SK-N-SH (cell line): Measurements from ENCODE around the gene ARMH4. TPM values are rescaled to one million over a fixed set of nuclear protein-coding genes. Genes with fewer than 3 reads are reported as not detected.

Source experiments
- CTCF ChIA-PET: fragments of 300-600, 350-600 bp; formaldehyde crosslinking; extraction: SDS; loops from one replicate; lab custom pipeline; 2021; lab: Yijun Ruan, JAX
- POLR2A ChIA-PET: fragments of 350-600 bp; sonication (Branson Sonifier 250); formaldehyde crosslinking; extraction: SDS; loops from one replicate; lab custom pipeline; 2020; ENCODE audit warnings: antibody characterized with exemption, inconsistent platforms; lab: Yijun Ruan, JAX
- DNase-seq: peaks from one replicate; pipeline ENCODE4 v3.0.0; 2012
- H2AFZ ChIP-seq: fragments of 200-600 bp; sonication (generic); 2 replicates; pipeline ENCODE4 v1.8.1; 2016; ENCODE audit warnings: antibody characterized with exemption, mild to moderate bottlenecking, low read depth
- H3F3A ChIP-seq: fragments of 200-600 bp; sonication (generic); replicated peaks from 2 replicates; pipeline ENCODE3; 2016; ENCODE audit warnings: antibody characterized with exemption, mild to moderate bottlenecking; ENCODE audit not compliant: insufficient read depth
- H3K27ac ChIP-seq, 2 experiments: fragments of 200-500 bp in 1 of 2; fragments of 200-600 bp in 1 of 2; sonication (Bioruptor generic) in 1 of 2; sonication (generic), shearing (Covaris generic) in 1 of 2; 2 replicates each; pipeline versions ENCODE4 v1.5.1 to v1.6.1; 2014 to 2016; ENCODE audit warnings: low read depth in 2 of 2, inconsistent platforms in 1 of 2, low read length in 1 of 2, mild to moderate bottlenecking in 1 of 2, mixed read lengths in 1 of 2
- H3K27me3 ChIP-seq: fragments of 200-600 bp; sonication (generic), shearing (Covaris generic); 2 replicates; pipeline ENCODE4 v1.6.1; 2016; ENCODE audit warnings: mixed run types; ENCODE audit not compliant: insufficient read depth
- H3K36me3 ChIP-seq, 2 experiments: fragments of 200-500 bp in 1 of 2; fragments of 200-600 bp in 1 of 2; sonication (Bioruptor generic) in 1 of 2; sonication (generic) in 1 of 2; replicated peaks in 1 of 2; 2 replicates each; pipeline versions ENCODE3 to v1.5.1; 2014 to 2016; ENCODE audit warnings: low read length in 1 of 2, mild to moderate bottlenecking in 1 of 2; ENCODE audit not compliant: insufficient read depth in 2 of 2, control insufficient read depth in 1 of 2
- H3K4me1 ChIP-seq, 2 experiments: fragments of 200-500 bp in 1 of 2; fragments of 200-600 bp in 1 of 2; sonication (Bioruptor generic) in 1 of 2; sonication (generic), shearing (Covaris generic) in 1 of 2; 2 replicates each; pipeline versions ENCODE4 v1.5.1 to v1.6.1; 2014 to 2016; ENCODE audit warnings: low read depth in 1 of 2, low read length in 1 of 2, mixed run types in 1 of 2; ENCODE audit not compliant: insufficient read depth in 2 of 2, control insufficient read depth in 1 of 2
- H3K4me2 ChIP-seq: fragments of 200-600 bp; sonication (generic), shearing (Covaris generic); 2 replicates; pipeline ENCODE4 v1.6.1; 2017; ENCODE audit warnings: mixed run types
- H3K4me3 ChIP-seq, 2 experiments: fragments of 200-500 bp in 1 of 2; fragments of 200-600 bp in 1 of 2; sonication (Bioruptor generic) in 1 of 2; sonication (generic), shearing (Covaris generic) in 1 of 2; 2 replicates each; pipeline versions ENCODE4 v1.5.1 to v1.8.1; 2014 to 2016; ENCODE audit warnings: low read depth in 2 of 2, inconsistent platforms in 1 of 2, low read length in 1 of 2, mild to moderate bottlenecking in 1 of 2, mixed read lengths in 1 of 2, moderate library complexity in 1 of 2
- H3K79me2 ChIP-seq: fragments of 200-600 bp; sonication (generic); 2 replicates; pipeline ENCODE4 v1.8.1; 2017; ENCODE audit warnings: mild to moderate bottlenecking; ENCODE audit not compliant: insufficient read depth
- H3K9ac ChIP-seq: fragments of 200-600 bp; sonication (generic); 2 replicates; pipeline ENCODE4 v1.6.1; 2017; ENCODE audit warnings: mixed run types
- H3K9me2 ChIP-seq: fragments of 200-600 bp; sonication (generic); 2 replicates; pipeline ENCODE4 v1.6.1; 2017; ENCODE audit warnings: mixed run types
- H3K9me3 ChIP-seq: fragments of 200-600 bp; sonication (generic); 2 replicates; pipeline ENCODE4 v1.6.1; 2017; ENCODE audit warnings: mixed run types, mild to moderate bottlenecking, moderate library complexity
- H4K20me1 ChIP-seq: fragments of 200-600 bp; sonication (generic); 2 replicates; pipeline ENCODE4 v1.6.1; 2017; ENCODE audit warnings: mild to moderate bottlenecking, mixed run types; ENCODE audit not compliant: insufficient read depth
- ELF1 ChIP-seq: IDR thresholded peaks from 2 replicates; pipeline ENCODE4 v1.4.0; 2012
- EP300 ChIP-seq, 2 experiments: IDR thresholded peaks; 2 replicates each; pipeline versions ENCODE4 v1.4.0 to v1.6.1; 2012; ENCODE audit warnings: borderline replicate concordance in 1 of 2, low read depth in 1 of 2, low read length in 1 of 2
- EZH2phosphoT487 ChIP-seq: fragments of 200-600 bp; sonication (generic); IDR thresholded peaks from 2 replicates; pipeline ENCODE4 v1.6.1; 2017; ENCODE audit warnings: low read depth, mixed run types, mild to moderate bottlenecking, antibody characterized with exemption, moderate library complexity, borderline replicate concordance
- FOSL2 ChIP-seq: IDR thresholded peaks from 2 replicates; pipeline ENCODE4 v1.4.0; 2012; ENCODE audit warnings: low read depth, mild to moderate bottlenecking, moderate library complexity, borderline replicate concordance
- FOXM1 ChIP-seq: IDR thresholded peaks from 2 replicates; pipeline ENCODE4 v1.4.0; 2012; ENCODE audit warnings: low read depth, mild to moderate bottlenecking
- GABPA ChIP-seq: IDR thresholded peaks from 2 replicates; pipeline ENCODE4 v1.4.0; 2012; ENCODE audit warnings: low read depth, mild to moderate bottlenecking
- JUND ChIP-seq: IDR thresholded peaks from 2 replicates; pipeline ENCODE4 v1.4.0; 2012
- NRF1 ChIP-seq: IDR thresholded peaks from 2 replicates; pipeline ENCODE4 v1.6.1; 2012; ENCODE audit warnings: low read depth, mild to moderate bottlenecking, low read length
- POLR2AphosphoS5 ChIP-seq: IDR thresholded peaks from 2 replicates; pipeline ENCODE4 v1.6.1; 2012; ENCODE audit warnings: low read depth, low read length
- RFX5 ChIP-seq: IDR thresholded peaks from 2 replicates; pipeline ENCODE4 v1.6.1; 2012; ENCODE audit warnings: mild to moderate bottlenecking, improper control_type of control experiment, low read length
- SMC3 ChIP-seq: IDR thresholded peaks from 2 replicates; pipeline ENCODE4 v1.6.1; 2012; ENCODE audit warnings: low read depth, low read length, improper control_type of control experiment
- YY1 ChIP-seq: IDR thresholded peaks from 2 replicates; pipeline ENCODE4 v1.4.0; 2012; ENCODE audit warnings: low read depth, mild to moderate bottlenecking
- WGBS: methylation state at CpG from one replicate; pipeline ENCODE4 v1.1.6; 2017; ENCODE audit warnings: low lambda C conversion rate; 5-methylcytosine and 5-hydroxymethylcytosine counted together
- polyA plus RNA-seq, 3 experiments: library from polyadenylated mRNA; depleted of rRNA; stranded (reverse); fragments of >200 nt; gene quantifications; 2 replicates each; pipeline ENCODE4 v1.2.3, GENCODE V29; 2012
- TF ChIP-seq, protein P1 (sequence below): fragments of 200-600 bp; sonication (generic); IDR thresholded peaks from 2 replicates; pipeline ENCODE4 v1.6.1; 2017; ENCODE audit warnings: antibody characterized with exemption, mild to moderate bottlenecking, moderate library complexity
- TF ChIP-seq, protein P2 (sequence below): IDR thresholded peaks from 2 replicates; pipeline ENCODE4 v1.4.0; 2012; ENCODE audit warnings: low read depth, borderline replicate concordance
- TF ChIP-seq, protein P3 (sequence below): IDR thresholded peaks from 2 replicates; pipeline ENCODE4 v1.4.0; 2012; ENCODE audit warnings: low read depth
- TF ChIP-seq, protein P4 (sequence below): IDR thresholded peaks from 2 replicates; pipeline ENCODE4; 2012

ARMH4 gene
- polyA plus RNA-seq, 1 of the 3 experiments (the other 2 are of a cell fraction): 0.39 TPM

DNA sequence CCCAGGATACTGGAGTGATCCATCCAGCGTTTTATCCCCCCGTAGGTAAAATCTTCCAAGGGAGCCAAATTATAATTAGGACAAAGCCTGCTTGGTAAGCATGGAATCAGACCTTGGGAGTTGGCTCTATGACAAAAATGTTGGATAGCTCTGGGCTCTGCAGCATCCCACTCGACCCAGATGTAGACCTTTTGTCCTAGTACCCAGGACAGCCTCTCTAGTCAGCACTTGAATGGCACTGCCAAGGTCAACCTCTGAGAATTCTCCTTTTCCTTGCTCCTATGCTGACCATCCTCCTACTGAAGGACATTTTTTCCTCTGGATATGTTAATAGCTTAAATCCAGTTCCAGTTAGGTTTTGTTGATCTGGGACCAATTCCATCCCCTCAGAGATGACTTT, 181.4 kb downstream of the ARMH4 start (continued):
- TF ChIP-seq, protein P1, sequence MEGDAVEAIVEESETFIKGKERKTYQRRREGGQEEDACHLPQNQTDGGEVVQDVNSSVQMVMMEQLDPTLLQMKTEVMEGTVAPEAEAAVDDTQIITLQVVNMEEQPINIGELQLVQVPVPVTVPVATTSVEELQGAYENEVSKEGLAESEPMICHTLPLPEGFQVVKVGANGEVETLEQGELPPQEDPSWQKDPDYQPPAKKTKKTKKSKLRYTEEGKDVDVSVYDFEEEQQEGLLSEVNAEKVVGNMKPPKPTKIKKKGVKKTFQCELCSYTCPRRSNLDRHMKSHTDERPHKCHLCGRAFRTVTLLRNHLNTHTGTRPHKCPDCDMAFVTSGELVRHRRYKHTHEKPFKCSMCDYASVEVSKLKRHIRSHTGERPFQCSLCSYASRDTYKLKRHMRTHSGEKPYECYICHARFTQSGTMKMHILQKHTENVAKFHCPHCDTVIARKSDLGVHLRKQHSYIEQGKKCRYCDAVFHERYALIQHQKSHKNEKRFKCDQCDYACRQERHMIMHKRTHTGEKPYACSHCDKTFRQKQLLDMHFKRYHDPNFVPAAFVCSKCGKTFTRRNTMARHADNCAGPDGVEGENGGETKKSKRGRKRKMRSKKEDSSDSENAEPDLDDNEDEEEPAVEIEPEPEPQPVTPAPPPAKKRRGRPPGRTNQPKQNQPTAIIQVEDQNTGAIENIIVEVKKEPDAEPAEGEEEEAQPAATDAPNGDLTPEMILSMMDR: no peak
- TF ChIP-seq GABPA (no peak), ELF1 (no peak)
- TF ChIP-seq, protein P2, sequence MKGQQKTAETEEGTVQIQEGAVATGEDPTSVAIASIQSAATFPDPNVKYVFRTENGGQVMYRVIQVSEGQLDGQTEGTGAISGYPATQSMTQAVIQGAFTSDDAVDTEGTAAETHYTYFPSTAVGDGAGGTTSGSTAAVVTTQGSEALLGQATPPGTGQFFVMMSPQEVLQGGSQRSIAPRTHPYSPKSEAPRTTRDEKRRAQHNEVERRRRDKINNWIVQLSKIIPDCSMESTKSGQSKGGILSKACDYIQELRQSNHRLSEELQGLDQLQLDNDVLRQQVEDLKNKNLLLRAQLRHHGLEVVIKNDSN: no peak

DNA sequence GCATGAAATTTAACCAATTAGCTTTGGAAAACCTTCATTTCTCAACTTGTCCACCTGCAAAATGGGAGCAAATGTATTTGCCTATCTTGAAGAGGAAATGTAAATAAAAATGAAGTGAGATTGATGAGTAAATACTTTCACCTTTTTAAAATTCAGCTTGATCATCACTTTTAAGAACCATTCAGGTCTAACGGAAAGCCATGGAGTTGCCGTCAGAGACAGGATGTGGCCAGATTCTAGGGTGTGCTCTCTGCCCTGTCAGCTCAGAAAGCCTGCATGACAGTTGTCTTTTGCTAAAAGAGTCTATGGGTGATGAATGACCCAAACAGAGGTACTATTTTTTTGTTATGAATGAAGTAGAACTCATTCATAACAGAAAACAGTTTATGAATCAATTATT, 181.8 kb downstream of the ARMH4 start:
- no peak overlapping the region for H3K4me2 ChIP-seq
- no peak for DNase-seq
- no peak overlapping the region for H3K9ac ChIP-seq
- WGBS: 2% methylated on average over 2 of the region's 2 CpGs
- no peaks in the 10 kb centered on the region for H3K9me2 ChIP-seq
- no peak overlapping the region for H2AFZ ChIP-seq
- H3F3A ChIP-seq: no peaks in the 10 kb centered on the region
- H3K9me3 ChIP-seq: no peaks in the 10 kb centered on the region
- H3K27ac ChIP-seq: no peak overlapping the region
- CTCF ChIA-PET: no interaction called here
- TF ChIP-seq, protein P3, sequence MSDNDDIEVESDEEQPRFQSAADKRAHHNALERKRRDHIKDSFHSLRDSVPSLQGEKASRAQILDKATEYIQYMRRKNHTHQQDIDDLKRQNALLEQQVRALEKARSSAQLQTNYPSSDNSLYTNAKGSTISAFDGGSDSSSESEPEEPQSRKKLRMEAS: no peak
- no peak for TF ChIP-seq EP300 (IDR thresholded peaks at IDR 0.05; ENCODE audit: borderline replicate concordance in 1 of 2, low read depth in 1 of 2, low read length in 1 of 2)
- no peak for TF ChIP-seq JUND
- no peak for TF ChIP-seq EZH2phosphoT487
- TF ChIP-seq NRF1: no peak
- no peak for TF ChIP-seq SMC3
- TF ChIP-seq, protein P4, sequence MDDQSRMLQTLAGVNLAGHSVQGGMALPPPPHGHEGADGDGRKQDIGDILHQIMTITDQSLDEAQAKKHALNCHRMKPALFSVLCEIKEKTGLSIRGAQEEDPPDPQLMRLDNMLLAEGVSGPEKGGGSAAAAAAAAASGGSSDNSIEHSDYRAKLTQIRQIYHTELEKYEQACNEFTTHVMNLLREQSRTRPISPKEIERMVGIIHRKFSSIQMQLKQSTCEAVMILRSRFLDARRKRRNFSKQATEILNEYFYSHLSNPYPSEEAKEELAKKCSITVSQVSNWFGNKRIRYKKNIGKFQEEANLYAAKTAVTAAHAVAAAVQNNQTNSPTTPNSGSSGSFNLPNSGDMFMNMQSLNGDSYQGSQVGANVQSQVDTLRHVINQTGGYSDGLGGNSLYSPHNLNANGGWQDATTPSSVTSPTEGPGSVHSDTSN: no peak
- no peak for TF ChIP-seq FOSL2
- no peak for TF ChIP-seq YY1
- no peaks in the 10 kb centered on the region for H3K79me2 ChIP-seq
- no peaks in the 10 kb centered on the region for H4K20me1 ChIP-seq
- H3K27me3 ChIP-seq: no peaks in the 10 kb centered on the region
- no peaks in the 10 kb centered on the region for H3K36me3 ChIP-seq
- H3K4me3 ChIP-seq: no peak overlapping the region
- POLR2A ChIA-PET: no interaction called here
- no peaks in the 10 kb centered on the region for H3K4me1 ChIP-seq

DNA sequence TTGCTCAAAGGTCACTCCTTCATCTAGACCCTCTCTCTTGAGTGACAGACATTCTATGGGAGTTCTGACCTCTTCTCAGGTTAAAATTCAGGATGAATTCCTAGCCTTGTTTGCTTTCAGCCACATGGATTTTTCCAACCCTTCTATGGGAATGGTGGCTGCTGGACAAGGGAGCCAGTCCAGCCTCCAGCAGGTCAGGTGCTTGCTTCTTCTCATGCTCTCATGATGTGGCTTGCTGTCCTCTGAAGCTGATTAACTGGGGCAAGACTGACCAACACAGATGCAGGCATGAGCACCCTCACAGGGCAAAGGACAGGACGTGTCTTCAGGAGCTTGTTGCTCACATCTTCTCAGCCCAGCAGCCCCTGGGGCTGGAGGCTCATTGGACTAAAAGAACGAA, 188.9 kb downstream of the ARMH4 start:
- H3K36me3 ChIP-seq: no peaks in the 10 kb centered on the region
- WGBS: 0% methylated on average over 2 of the region's 2 CpGs
- no peak overlapping the region for H3K9ac ChIP-seq
- no peak overlapping the region for H3K4me2 ChIP-seq
- no peaks in the 10 kb centered on the region for H3F3A ChIP-seq
- ChIA-PET CTCF (no interaction called here), POLR2A (no interaction called here)
- H3K4me3 ChIP-seq: no peak overlapping the region
- no peak overlapping the region for H3K27ac ChIP-seq
- no peaks in the 10 kb centered on the region for H3K9me3 ChIP-seq
- no peaks in the 10 kb centered on the region for H3K4me1 ChIP-seq
- DNase-seq: no peak
- no peaks in the 10 kb centered on the region for H4K20me1 ChIP-seq
- no peaks in the 10 kb centered on the region for H3K9me2 ChIP-seq
- TF ChIP-seq POLR2AphosphoS5: no peak
- TF ChIP-seq RFX5: no peak
- TF ChIP-seq NRF1: no peak
- no peak for TF ChIP-seq FOXM1
- TF ChIP-seq, protein P1: no peak
- H2AFZ ChIP-seq: no peak overlapping the region
- peaks cover 7% of the 10 kb centered on the region; the same call in 1 of the 2 replicates for H3K27me3 ChIP-seq
- no peaks in the 10 kb centered on the region for H3K79me2 ChIP-seq
